ENCODE results near the gene FBXL7. TPM values are rescaled to one million over a fixed set of nuclear protein-coding genes. Genes with fewer than 3 reads are reported as not detected.

The FBXL7 gene
- polyA plus RNA-seq, 3 donors, result not detected

GRCh38 chr5:15601274-15601673 lies 101.3 kb downstream of the FBXL7 start:
- H3K27ac ChIP-seq (ENCODE audit: low read depth in 1 of 2, low read length in 2 of 2), result no peak overlapping the region
- no peak overlapping the region for H2AFZ ChIP-seq (ENCODE audit: insufficient read depth, low read depth, low read length, poor library complexity, severe bottlenecking)
- H3K4me3 ChIP-seq (replicated peaks in 1 of 3; ENCODE audit: low read depth in 2 of 3, low read length in 3 of 3), result no peak overlapping the region
- H3K9ac ChIP-seq (ENCODE audit: insufficient read depth, low read length, poor library complexity, severe bottlenecking), result no peak overlapping the region
- H3K9me3 ChIP-seq (replicated peaks in 1 of 2; ENCODE audit: control insufficient read depth in 1 of 2, insufficient read depth in 1 of 2, low read length in 2 of 2), result peaks cover 7 to 8% of the 10 kb centered on the region in 2 donors
- DNase-seq, result no peak
- H3K36me3 Mint-ChIP-seq, result no peaks in the 10 kb centered on the region
- no peak for TF ChIP-seq CTCF (IDR thresholded peaks at IDR 0.05)
- no peaks in the 10 kb centered on the region for H3K4me1 ChIP-seq (ENCODE audit: control insufficient read depth in 1 of 2, insufficient read depth in 2 of 2, low read length in 2 of 2)
- no peaks in the 10 kb centered on the region for H3K36me3 ChIP-seq (replicated peaks in 1 of 2; ENCODE audit: control insufficient read depth in 1 of 2, insufficient read depth in 2 of 2, low read length in 2 of 2)
- no peak overlapping the region for H3K4me3 Mint-ChIP-seq
- peaks cover 0 to 2% (median 0%) of the 10 kb centered on the region in 3 donors for H3K27me3 Mint-ChIP-seq (ENCODE audit: low read depth in 3 of 3)
- intact Hi-C loops (cut with micrococcal nuclease), result no loop called here
- peaks cover 0 to 13% (median 3%) of the 10 kb centered on the region in 7 donors for H3K9me3 Mint-ChIP-seq
- no peaks in the 10 kb centered on the region for H3K4me1 Mint-ChIP-seq
- H3K27ac Mint-ChIP-seq, result no peak overlapping the region
- WGBS (ENCODE audit: insufficient coverage), result 100% methylated on average over 1 of the region's 4 CpGs
- no peaks in the 10 kb centered on the region for H4K20me1 ChIP-seq (ENCODE audit: insufficient read depth, low read length)
- H3K79me2 ChIP-seq (ENCODE audit: insufficient read depth, low read length), result no peaks in the 10 kb centered on the region
- no peak overlapping the region for H3K4me2 ChIP-seq (replicated peaks; ENCODE audit: extremely low read depth, low read length, poor library complexity, severe bottlenecking)
- no peaks in the 10 kb centered on the region for H3K27me3 ChIP-seq (ENCODE audit: control insufficient read depth in 2 of 2, insufficient read depth in 2 of 2, low read length in 2 of 2)

DNA sequence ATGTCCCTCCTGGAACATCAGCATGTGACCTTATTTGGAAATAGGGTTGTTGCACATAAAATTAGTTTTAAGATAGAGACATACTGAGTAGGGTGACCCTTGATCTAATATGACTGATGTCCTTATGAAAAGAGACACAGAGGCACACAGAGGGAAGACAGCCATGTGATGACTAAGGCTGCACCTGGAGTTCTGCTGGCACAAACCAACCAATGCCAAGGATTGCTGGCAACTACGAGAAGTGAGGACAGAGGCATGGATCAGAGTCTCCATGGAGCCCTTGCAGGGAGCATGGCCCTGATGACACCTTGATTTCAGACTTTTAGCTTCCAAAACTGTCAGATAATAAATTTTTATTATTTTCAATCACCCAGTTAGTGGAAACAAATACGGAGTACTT lies 101.9 kb downstream of the FBXL7 start:
- Histone ChIP-seq H3K27ac (ENCODE audit: low read depth in 1 of 2, low read length in 2 of 2) (no peak overlapping the region), H3K4me3 (replicated peaks in 1 of 3; ENCODE audit: low read depth in 2 of 3, low read length in 3 of 3) (no peak overlapping the region), H3K36me3 (replicated peaks in 1 of 2; ENCODE audit: control insufficient read depth in 1 of 2, insufficient read depth in 2 of 2, low read length in 2 of 2) (no peaks in the 10 kb centered on the region), H2AFZ (ENCODE audit: insufficient read depth, low read depth, low read length, poor library complexity, severe bottlenecking) (no peak overlapping the region), H4K20me1 (ENCODE audit: insufficient read depth, low read length) (no peaks in the 10 kb centered on the region), H3K4me2 (replicated peaks; ENCODE audit: extremely low read depth, low read length, poor library complexity, severe bottlenecking) (no peak overlapping the region), H3K27me3 (ENCODE audit: control insufficient read depth in 2 of 2, insufficient read depth in 2 of 2, low read length in 2 of 2) (no peaks in the 10 kb centered on the region), H3K4me1 (ENCODE audit: control insufficient read depth in 1 of 2, insufficient read depth in 2 of 2, low read length in 2 of 2) (no peaks in the 10 kb centered on the region), H3K9me3 (replicated peaks in 1 of 2; ENCODE audit: control insufficient read depth in 1 of 2, insufficient read depth in 1 of 2, low read length in 2 of 2) (peaks cover 7 to 8% of the 10 kb centered on the region in 2 donors), H3K79me2 (ENCODE audit: insufficient read depth, low read length) (no peaks in the 10 kb centered on the region), H3K9ac (ENCODE audit: insufficient read depth, low read length, poor library complexity, severe bottlenecking) (no peak overlapping the region)
- WGBS (ENCODE audit: insufficient coverage), result 90% methylated on average over 1 of the region's 2 CpGs
- no peak for DNase-seq
- H3K36me3 Mint-ChIP-seq, result no peaks in the 10 kb centered on the region
- H3K9me3 Mint-ChIP-seq, result peaks cover 0 to 12% (median 3%) of the 10 kb centered on the region in 7 donors
- H3K4me3 Mint-ChIP-seq, result no peak overlapping the region
- intact Hi-C loops (cut with micrococcal nuclease), result no loop called here
- no peak overlapping the region for H3K27ac Mint-ChIP-seq
- H3K4me1 Mint-ChIP-seq, result no peaks in the 10 kb centered on the region
- H3K27me3 Mint-ChIP-seq (ENCODE audit: low read depth in 3 of 3), result peaks cover 0 to 2% (median 0%) of the 10 kb centered on the region in 3 donors
- no peak for TF ChIP-seq CTCF (IDR thresholded peaks at IDR 0.05)

Measured in CD14-positive monocyte (primary cell).